ENCODE data around the gene STAT4.

STAT4 gene

GRCh38 chr2:191180713-191181112, 29.9 kb upstream of the STAT4 start:
- no peak for TF ChIP-seq CTCF (conservative IDR thresholded peaks at IDR 0.05; ENCODE audit: low read depth, low read length)
- no peak for DNase-seq (ENCODE audit: low read depth)
- H3K4me3 ChIP-seq (ENCODE audit: low read length), result no peak overlapping the region

DNA sequence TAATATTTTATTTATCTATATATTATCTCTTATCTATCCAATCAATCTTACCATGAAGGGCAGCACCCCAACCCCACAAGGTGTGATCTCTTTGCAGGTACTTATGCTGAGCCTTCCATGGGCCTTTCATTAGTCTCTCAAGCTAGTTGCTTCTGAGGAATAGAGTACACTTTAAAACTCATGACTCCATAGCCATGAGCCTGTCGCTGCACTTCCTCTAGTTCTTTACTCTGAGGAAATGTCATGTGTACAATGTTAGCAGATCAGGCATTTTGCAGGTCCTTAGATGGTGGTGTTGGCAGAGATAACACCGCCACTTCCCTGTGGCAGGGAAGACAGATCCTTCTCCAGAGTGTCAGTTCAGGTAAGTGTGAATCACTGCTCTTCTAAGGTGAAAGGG, 29.5 kb upstream of the STAT4 start:
- no peak overlapping the region for H3K4me3 ChIP-seq (ENCODE audit: low read length)
- no peak for DNase-seq (ENCODE audit: low read depth)
- no peak for TF ChIP-seq CTCF (conservative IDR thresholded peaks at IDR 0.05; ENCODE audit: low read depth, low read length)

GRCh38 chr2:191178806-191179514, 28.2 kb upstream of the STAT4 start:
- H3K4me3 ChIP-seq (ENCODE audit: low read length), result no peak overlapping the region

GRCh38 chr2:191177751-191178736, 27.2 kb upstream of the STAT4 start:
- no peak overlapping the region for H3K4me3 ChIP-seq (ENCODE audit: low read length)
- DNase-seq (ENCODE audit: low read depth), result no peak
- TF ChIP-seq CTCF (conservative IDR thresholded peaks at IDR 0.05; ENCODE audit: low read depth, low read length), result no peak

More at GRCh38 chr2:191178806-191179514, 28.2 kb upstream of the STAT4 start:
- no peak for DNase-seq (ENCODE audit: low read depth)
- no peak for TF ChIP-seq CTCF (conservative IDR thresholded peaks at IDR 0.05; ENCODE audit: low read depth, low read length)

DNA sequence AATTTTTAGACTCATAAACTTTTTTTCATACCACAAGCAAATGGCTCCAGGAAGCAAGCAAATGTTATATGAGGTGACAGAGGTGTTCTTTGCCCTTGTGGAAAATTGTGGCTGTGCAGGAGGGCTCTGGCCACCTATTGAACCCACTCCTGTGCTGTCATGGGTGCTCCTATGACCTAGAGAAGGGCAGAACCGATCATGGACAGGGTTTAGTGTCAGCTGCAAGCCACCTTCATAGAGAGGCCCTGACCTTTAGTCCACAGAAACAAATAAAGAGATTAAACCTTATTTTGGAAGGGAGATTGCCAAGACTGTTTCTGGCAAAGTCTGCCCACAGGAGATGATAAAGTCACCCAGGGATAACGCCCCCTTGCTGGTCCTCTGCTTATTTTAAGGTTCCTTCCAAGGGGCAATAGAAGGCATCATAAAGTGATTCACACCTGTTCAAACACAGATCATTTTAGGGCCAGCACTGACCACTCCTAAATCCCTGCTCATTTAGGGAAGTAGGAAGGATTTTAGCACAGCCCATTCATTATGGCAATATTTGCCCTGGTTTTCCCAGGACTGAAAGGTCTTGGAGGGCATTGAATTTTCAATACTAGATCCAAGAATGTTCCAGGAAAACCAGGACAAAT, 26.1 kb upstream of the STAT4 start:
- DNase-seq (ENCODE audit: low read depth), result no peak
- TF ChIP-seq CTCF (conservative IDR thresholded peaks at IDR 0.05; ENCODE audit: low read depth, low read length), result no peak
- H3K4me3 ChIP-seq (ENCODE audit: low read length), result no peak overlapping the region

DNA sequence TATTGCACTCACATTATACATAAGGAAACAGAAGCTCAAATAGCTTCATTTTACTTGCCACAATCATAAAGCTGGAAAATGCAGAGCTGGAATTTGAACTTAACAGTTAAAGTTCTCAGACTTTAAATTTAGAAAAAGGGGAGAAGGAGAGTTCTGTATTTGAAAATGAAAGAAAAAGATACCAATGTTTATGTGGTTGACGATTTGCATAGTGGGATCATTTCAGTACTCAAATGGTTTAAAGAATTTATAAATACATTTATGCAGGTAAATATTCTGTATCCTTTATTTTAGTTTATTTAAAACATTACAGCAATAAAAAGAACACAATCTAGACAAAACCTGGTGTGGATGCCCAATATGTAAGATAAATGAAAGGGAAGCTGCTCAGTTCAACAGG, 25.5 kb upstream of the STAT4 start:
- no peak for DNase-seq (ENCODE audit: low read depth)

More for the DNA sequence above, 25.5 kb upstream of the STAT4 start:
- H3K4me3 ChIP-seq (ENCODE audit: low read length), result no peak overlapping the region
- TF ChIP-seq CTCF (conservative IDR thresholded peaks at IDR 0.05; ENCODE audit: low read depth, low read length), result no peak
